ENCODE data around the gene SNF8.
"Not testable (repeated sequence)": the region's sequence is repeated elsewhere in the genome, so short reads cannot be mapped to it uniquely, and the experiment has no call there.

SNF8 gene

GRCh38 chr17:48954300-48954755 lies 9.7 kb upstream of the SNF8 start:
- Mint-ChIP-seq H3K27ac (no peak overlapping the region), H3K4me3 (no peak overlapping the region), H3K9me3 (no peaks in the 10 kb centered on the region), H3K36me3 (no peaks in the 10 kb centered on the region), H3K4me1 (peaks cover 5% of the 10 kb centered on the region)
- peak; percentile 45 for ATAC-seq
- DNase-seq (ENCODE audit: low spot score in 2 of 2), result no peak

GRCh38 chr17:48952904-48953303 lies 8.3 kb upstream of the SNF8 start:
- Mint-ChIP-seq H3K9me3 (no peaks in the 10 kb centered on the region), H3K4me3 (no peak overlapping the region), H3K4me1 (peaks cover 5% of the 10 kb centered on the region), H3K36me3 (no peaks in the 10 kb centered on the region), H3K27ac (no peak overlapping the region)
- DNase-seq (ENCODE audit: low spot score in 2 of 2), result no peak
- ATAC-seq, result no peak

GRCh38 chr17:48951572-48951971 lies 6.9 kb upstream of the SNF8 start:
- Mint-ChIP-seq H3K4me3 (no peak overlapping the region), H3K4me1 (peaks cover 5% of the 10 kb centered on the region), H3K27ac (no peak overlapping the region), H3K9me3 (no peaks in the 10 kb centered on the region), H3K36me3 (no peaks in the 10 kb centered on the region)
- DNase-seq (ENCODE audit: low spot score in 2 of 2), result no peak
- ATAC-seq, result no peak

GRCh38 chr17:48945261-48945651 lies 614 bp upstream of the SNF8 start:
- Mint-ChIP-seq H3K27ac (peak overlapping the region; percentile 97), H3K4me1 (peaks cover 16% of the 10 kb centered on the region), H3K4me3 (peak overlapping the region; percentile 97), H3K36me3 (peaks cover 36% of the 10 kb centered on the region)
- ATAC-seq; DNase-seq (ENCODE audit: low spot score in 2 of 2); H3K9me3 Mint-ChIP-seq: not testable (repeated sequence)

- peaks cover 100% of the 10 kb centered on the region for H3K36me3 Mint-ChIP-seq
These were observed 11.6 kb downstream of the SNF8 start for GRCh38 chr17:48933035-48933434.

GRCh38 chr17:48930435-48930873 lies 14.2 kb downstream of the SNF8 start:
- Mint-ChIP-seq H3K36me3 (peaks cover 100% of the 10 kb centered on the region), H3K4me1 (peaks cover 16% of the 10 kb centered on the region), H3K27ac (peak overlapping the region; percentile 82), H3K4me3 (no peak overlapping the region), H3K9me3 (no peaks in the 10 kb centered on the region)
- ATAC-seq (no peak), DNase-seq (ENCODE audit: low spot score in 2 of 2) (no peak)

More at GRCh38 chr17:48933035-48933434, 11.6 kb downstream of the SNF8 start:
- DNase-seq (ENCODE audit: low spot score in 2 of 2), result no peak
- Mint-ChIP-seq H3K4me3 (no peak overlapping the region), H3K4me1 (peaks cover 11% of the 10 kb centered on the region), H3K9me3 (no peaks in the 10 kb centered on the region), H3K27ac (peak overlapping the region; percentile 40)
- ATAC-seq, result no peak

GRCh38 chr17:48929812-48930165 lies 14.9 kb downstream of the SNF8 start:
- H3K27ac Mint-ChIP-seq, result peak overlapping the region; percentile 82
- DNase-seq (ENCODE audit: low spot score in 2 of 2) (no peak), ATAC-seq (no peak)
- no peak overlapping the region for H3K4me3 Mint-ChIP-seq
- peaks cover 100% of the 10 kb centered on the region for H3K36me3 Mint-ChIP-seq
- no peaks in the 10 kb centered on the region for H3K9me3 Mint-ChIP-seq
- H3K4me1 Mint-ChIP-seq, result peaks cover 19% of the 10 kb centered on the region

GRCh38 chr17:48928876-48929811 lies 15.5 kb downstream of the SNF8 start:
- peak overlapping the region; percentile 82 for H3K27ac Mint-ChIP-seq
- H3K4me1 Mint-ChIP-seq, result peaks cover 19% of the 10 kb centered on the region
- no peak for DNase-seq (ENCODE audit: low spot score in 2 of 2)
- H3K4me3 Mint-ChIP-seq, result no peak overlapping the region
- peaks cover 100% of the 10 kb centered on the region for H3K36me3 Mint-ChIP-seq
- no peaks in the 10 kb centered on the region for H3K9me3 Mint-ChIP-seq
- ATAC-seq, result no peak

- Mint-ChIP-seq H3K4me1 (peaks cover 19% of the 10 kb centered on the region), H3K4me3 (no peak overlapping the region), H3K36me3 (peaks cover 100% of the 10 kb centered on the region), H3K9me3 (no peaks in the 10 kb centered on the region), H3K27ac (peak overlapping the region; percentile 82)
- DNase-seq (ENCODE audit: low spot score in 2 of 2) (no peak), ATAC-seq (no peak)
These were observed 16.5 kb downstream of the SNF8 start for GRCh38 chr17:48927978-48928745.

- H3K36me3 Mint-ChIP-seq, result peaks cover 100% of the 10 kb centered on the region
- peaks cover 18% of the 10 kb centered on the region for H3K4me1 Mint-ChIP-seq
- H3K27ac Mint-ChIP-seq, result peak overlapping the region; percentile 54
- H3K4me3 Mint-ChIP-seq, result no peak overlapping the region
- ATAC-seq (no peak), DNase-seq (ENCODE audit: low spot score in 2 of 2) (no peak)
- no peaks in the 10 kb centered on the region for H3K9me3 Mint-ChIP-seq
These were observed 18.7 kb downstream of the SNF8 start for GRCh38 chr17:48925991-48926342.

GRCh38 chr17:48925251-48925990 lies 19.2 kb downstream of the SNF8 start:
- H3K4me1 Mint-ChIP-seq, result peaks cover 20% of the 10 kb centered on the region
- H3K9me3 Mint-ChIP-seq, result no peaks in the 10 kb centered on the region
- H3K36me3 Mint-ChIP-seq, result peaks cover 100% of the 10 kb centered on the region
- H3K4me3 Mint-ChIP-seq, result no peak overlapping the region
- H3K27ac Mint-ChIP-seq, result peak overlapping the region; percentile 21
- DNase-seq (ENCODE audit: low spot score in 2 of 2) (no peak), ATAC-seq (no peak)

GRCh38 chr17:48915459-48916282 lies 29.0 kb downstream of the SNF8 start:
- H3K36me3 Mint-ChIP-seq, result peaks cover 100% of the 10 kb centered on the region
- peak overlapping the region; percentile 59 for H3K4me3 Mint-ChIP-seq
- peak; percentile 32 to 82 for DNase-seq (ENCODE audit: low spot score in 2 of 2)
- peak; percentile 98 for ATAC-seq
- H3K9me3 Mint-ChIP-seq, result no peaks in the 10 kb centered on the region
- H3K27ac Mint-ChIP-seq, result peak overlapping the region; percentile 95
- peaks cover 56% of the 10 kb centered on the region for H3K4me1 Mint-ChIP-seq

GRCh38 chr17:48912476-48912875 lies 32.2 kb downstream of the SNF8 start:
- Mint-ChIP-seq H3K36me3 (peaks cover 98% of the 10 kb centered on the region), H3K4me3 (peak overlapping the region; percentile 95), H3K4me1 (peaks cover 82% of the 10 kb centered on the region), H3K9me3 (no peaks in the 10 kb centered on the region), H3K27ac (peak overlapping the region; percentile 95)
- ATAC-seq, result no peak
- DNase-seq (ENCODE audit: low spot score in 2 of 2), result no peak

- peak overlapping the region; percentile 95 for H3K27ac Mint-ChIP-seq
- no peaks in the 10 kb centered on the region for H3K9me3 Mint-ChIP-seq
- ATAC-seq (no peak), DNase-seq (ENCODE audit: low spot score in 2 of 2) (no peak)
- peaks cover 69% of the 10 kb centered on the region for H3K4me1 Mint-ChIP-seq
- H3K36me3 Mint-ChIP-seq, result peaks cover 77% of the 10 kb centered on the region
- peak overlapping the region; percentile 95 for H3K4me3 Mint-ChIP-seq
These were observed 34.3 kb downstream of the SNF8 start for GRCh38 chr17:48910370-48910769.
